ENCODE results near the gene KRTAP5-2. TPM values are rescaled to one million over a fixed set of nuclear protein-coding genes. Genes with fewer than 3 reads are reported as not detected.
"Not testable (repeated sequence)": the region's sequence is repeated elsewhere in the genome, so short reads cannot be mapped to it uniquely, and the experiment has no call there.

The KRTAP5-2 gene
- total RNA-seq, 1 donor from 2014 or later = not detected

GRCh38 chr11:1628506-1629325 is 30.6 kb upstream of the KRTAP5-2 start:
- DNase-seq (ENCODE audit: low spot score) = peak; percentile 58

GRCh38 chr11:1625541-1625940 is 27.4 kb upstream of the KRTAP5-2 start:
- DNase-seq (ENCODE audit: low spot score) = no peak

DNA sequence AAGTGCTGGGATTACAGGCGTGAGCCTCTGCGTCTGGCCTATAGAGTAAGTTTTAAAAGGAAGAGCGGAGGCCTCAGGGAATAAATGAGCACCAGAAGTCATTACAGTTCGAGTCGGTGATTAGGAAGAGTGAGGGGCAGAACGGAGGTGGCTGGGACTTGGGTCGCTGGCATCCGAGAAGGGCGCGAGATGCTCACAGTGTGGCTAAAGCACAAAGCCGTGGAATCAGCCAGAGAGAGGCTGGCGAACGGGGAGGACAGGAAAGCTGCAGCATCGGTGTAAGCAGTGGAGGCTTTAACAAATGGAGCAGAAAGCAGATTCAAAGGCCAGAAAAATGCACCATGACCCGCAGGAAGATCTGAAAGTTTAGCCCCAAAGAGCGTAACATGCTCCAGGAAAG is 26.5 kb upstream of the KRTAP5-2 start:
- DNase-seq (ENCODE audit: low spot score) = no peak

DNA sequence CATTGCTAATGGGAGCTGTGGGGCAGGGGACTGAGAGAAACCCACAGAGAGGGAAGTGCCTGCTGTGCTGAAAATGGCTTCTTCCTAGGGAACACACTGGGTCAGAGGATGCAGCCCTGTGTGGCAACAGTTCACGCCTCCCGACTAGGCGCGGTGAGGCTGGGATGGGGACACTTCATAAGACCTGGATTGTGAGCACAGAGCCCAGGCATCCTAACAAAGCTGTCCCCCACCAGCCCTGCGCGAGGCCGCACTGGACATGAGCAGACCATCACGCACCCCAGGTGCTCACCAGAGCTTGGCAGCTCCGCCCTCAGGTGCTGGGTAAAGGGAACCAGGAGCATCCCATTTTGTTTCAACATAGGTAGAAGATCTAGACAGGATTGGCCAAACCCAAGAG is 25.6 kb upstream of the KRTAP5-2 start:
- DNase-seq (ENCODE audit: low spot score) = no peak

- DNase-seq (ENCODE audit: low spot score) = no peak
Observed at GRCh38 chr11:1622086-1622485, 24.0 kb upstream of the KRTAP5-2 start, which contains the start of gene KRTAP5-4. TSS of gene KRTAP5-4 (minus strand) at chr11:1622138. CDS start at chr11:1622093, 45 bp downstream.

GRCh38 chr11:1619449-1619848 is 21.4 kb upstream of the KRTAP5-2 start:
- DNase-seq (ENCODE audit: low spot score) = no peak

- DNase-seq (ENCODE audit: low spot score) = no peak
Observed at GRCh38 chr11:1618231-1618630, 20.1 kb upstream of the KRTAP5-2 start.

DNA sequence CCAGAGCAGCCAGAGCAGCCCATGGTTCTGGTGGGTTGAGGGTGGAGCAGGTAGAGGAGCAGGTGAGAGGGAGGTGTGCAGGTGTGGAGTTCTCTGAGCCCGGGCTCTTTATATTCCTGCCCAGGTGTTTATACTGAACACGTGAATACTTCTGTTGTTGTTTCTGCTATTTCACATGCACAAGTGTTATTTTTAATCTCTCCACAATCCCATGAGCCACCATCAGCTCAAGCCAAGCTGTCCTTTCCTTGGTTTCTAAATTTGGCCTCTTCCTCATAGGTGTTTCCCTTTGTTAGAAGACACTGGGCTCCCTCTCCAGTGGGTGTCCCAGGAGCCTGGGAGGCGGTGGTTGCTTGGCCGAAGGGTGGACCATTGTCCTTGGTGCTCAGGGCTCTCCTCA is 10.3 kb upstream of the KRTAP5-2 start, which contains the start of gene KRTAP5-3:
Gene KRTAP5-3, minus strand, starts transcription at position 101 of the 400 bp plus-strand sequence. Its CDS starts 78 bp downstream, at position 23.
- no peak for DNase-seq (ENCODE audit: low spot score)

- DNase-seq (ENCODE audit: low spot score) = not testable (repeated sequence)
Observed at GRCh38 chr11:1607901-1608300, 9.8 kb upstream of the KRTAP5-2 start.

DNA sequence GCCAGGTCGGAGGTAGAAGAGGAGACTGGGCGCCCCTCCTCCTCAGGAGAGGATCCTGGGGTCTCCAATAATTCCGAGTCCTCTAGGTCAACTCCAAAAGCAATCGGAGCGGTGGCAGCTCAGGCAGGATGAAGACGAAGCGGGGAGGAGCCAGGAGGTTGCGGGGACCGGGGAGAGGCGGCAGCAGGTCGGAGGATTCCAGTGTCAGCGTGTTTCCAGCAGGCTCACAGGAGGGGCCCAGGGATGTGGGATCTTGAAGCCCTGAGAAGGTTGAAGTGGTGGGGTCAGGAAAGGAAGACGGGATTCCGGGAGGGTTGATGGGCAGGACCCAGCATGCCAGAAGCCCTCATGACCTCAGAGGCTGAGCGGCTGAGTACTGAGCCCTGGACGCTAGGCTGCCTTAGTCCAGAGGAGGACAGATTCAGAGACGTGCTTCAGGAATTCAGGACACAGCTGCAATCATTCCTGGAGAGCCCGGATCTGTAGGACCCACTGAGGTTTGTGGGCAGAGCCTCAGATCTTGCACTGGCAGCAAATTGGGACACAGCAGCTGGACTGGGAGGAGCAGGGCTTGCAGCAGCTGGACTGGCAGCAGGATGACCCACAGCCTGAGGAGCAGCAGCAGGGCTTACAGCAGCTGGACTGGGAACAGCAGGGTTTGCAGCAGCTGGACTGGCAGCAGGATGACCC is 9.2 kb upstream of the KRTAP5-2 start:
- DNase-seq (ENCODE audit: low spot score) = not testable (repeated sequence)

DNA sequence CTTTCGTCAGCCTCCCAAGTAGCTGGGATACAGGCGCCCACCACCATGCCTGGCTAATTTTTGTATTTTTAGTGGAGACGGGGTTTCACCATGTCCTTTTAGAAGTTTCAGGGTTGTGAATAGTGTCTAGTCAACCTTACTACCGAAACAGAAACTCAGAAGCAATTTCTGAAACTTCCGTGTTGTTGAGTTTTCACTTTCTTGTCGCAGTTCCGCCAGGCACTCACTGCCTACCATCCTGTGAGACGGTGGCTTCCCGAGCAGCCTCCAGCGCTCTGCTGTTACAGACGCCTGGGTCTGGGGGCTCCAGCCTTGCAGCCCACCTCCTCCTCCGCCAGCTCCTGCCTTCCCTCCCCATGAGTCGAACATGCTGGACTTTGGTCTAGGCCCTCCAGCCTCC is 7.8 kb upstream of the KRTAP5-2 start:
- not testable (repeated sequence) for DNase-seq (ENCODE audit: low spot score)

DNA sequence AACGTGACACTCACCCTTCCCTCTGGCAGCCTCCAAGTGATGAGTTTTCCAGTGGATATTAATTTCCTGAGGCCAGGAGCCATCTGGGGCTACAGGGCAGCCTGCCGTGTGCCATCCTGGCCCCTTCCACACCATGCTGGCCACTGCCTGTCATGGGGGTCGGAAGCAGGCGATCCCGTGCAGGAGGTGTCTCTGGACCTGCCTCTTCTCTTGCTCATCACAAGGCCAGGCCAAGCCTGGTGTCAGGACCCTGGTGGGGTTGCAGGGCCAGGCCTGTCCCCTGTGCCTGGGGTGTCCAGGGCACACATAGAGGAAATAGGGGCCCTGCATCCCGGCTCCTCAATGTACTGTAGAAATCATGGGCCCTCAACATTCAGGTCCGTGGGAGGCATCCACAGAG is 6.6 kb upstream of the KRTAP5-2 start:
- DNase-seq (ENCODE audit: low spot score) = no peak

DNA sequence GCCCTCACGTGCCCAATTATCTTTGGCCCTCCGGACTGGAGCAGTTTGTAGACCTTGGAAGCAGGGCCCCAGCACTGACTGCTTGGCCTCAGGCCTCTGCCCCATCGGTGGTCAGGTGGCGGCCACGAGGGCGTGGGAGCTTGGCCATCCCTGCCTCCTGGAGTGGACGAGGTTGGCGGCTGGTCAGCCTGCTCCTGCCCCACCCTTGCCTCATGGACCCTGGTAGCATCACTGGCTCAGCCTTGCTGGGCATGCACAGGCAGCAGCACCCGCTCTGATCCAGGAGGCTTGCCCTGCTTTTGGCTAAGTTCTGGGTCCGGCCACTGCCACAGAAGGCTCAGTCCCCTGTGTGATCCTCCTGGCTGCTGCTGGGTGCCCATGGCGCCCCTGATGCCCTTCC is 6.1 kb upstream of the KRTAP5-2 start:
- no peak for DNase-seq (ENCODE audit: low spot score)

- no peak for DNase-seq (ENCODE audit: low spot score)
Observed at GRCh38 chr11:1603629-1604028, 5.5 kb upstream of the KRTAP5-2 start.

DNA sequence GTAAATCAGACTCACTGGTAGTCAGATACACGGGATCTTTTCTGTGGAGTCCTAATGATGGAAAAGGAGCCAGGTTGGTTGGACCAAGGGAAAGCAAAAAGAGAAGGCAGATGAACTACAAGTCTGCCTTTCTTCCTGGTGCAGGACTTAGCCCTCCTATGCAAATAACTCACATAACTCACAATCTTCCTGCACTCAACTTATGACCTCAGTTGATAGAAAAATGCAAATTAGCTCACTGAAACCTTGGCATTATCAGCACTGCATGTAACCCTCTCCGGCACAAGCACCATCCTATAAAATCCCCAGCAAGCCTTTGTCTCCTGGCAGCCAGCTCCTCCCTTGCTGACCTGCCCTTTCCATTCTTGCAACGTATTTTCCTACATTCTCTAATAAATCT is 3.6 kb upstream of the KRTAP5-2 start:
- not testable (repeated sequence) for DNase-seq (ENCODE audit: low spot score)

DNA sequence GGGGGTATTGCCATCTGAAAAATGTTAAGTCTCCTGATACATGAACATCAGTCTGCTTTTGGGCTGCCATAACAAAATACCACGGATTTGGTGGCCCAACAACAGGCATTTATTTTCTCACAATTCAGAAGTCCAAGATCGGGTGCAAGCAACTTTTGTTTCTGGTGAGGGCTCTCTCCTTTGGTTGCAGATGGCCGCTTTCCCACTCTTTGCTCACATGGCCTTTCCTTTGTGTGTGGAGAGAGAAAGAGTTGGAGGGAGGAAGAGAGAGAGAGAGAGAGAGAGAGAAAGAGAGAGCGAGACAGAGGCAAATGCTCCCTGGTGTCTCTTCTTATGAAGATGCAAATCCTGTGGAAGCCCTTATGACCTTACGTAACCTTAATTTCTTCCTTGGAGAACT is 2.5 kb upstream of the KRTAP5-2 start:
- no peak for DNase-seq (ENCODE audit: low spot score)

DNA sequence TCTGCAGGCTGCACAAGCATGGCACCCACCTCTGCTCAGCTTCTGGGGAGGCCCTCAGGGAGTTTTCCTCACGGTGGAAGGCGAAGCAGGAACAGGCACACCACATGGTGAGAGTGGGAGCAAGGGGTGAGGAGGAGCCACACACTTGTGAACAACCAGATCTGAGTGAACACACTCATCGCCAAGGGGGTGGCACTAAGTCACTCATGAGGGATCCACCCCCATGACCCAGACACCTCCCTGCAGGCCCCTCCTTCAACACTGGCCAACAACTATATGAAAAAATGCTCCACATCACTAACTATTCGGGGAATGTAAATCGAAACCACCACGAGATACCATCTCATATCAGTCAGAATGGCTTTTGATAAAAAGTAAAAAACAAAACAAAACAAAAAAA is 722 bp upstream of the KRTAP5-2 start:
- DNase-seq (ENCODE audit: low spot score) = no peak

DNA sequence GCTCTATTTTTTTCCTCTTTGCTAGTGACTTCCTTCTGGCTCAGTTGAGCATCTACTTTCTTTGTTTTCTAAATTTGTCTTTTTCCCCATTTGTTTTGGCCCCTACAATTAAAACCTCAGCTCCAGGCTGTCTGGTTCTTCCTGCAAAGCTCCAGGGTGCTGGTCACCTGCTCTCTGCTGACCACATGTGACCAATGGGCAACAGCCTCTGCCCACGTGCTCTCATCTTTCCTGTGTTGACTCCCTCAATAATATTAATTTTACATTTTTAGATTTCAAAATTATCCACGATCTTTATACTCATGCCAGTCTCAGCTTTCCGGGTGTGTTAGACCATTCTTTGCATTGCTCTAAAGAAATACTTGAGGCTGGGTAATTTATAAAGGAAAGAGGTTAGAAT is 312 bp upstream of the KRTAP5-2 start:
- not testable (repeated sequence) for DNase-seq (ENCODE audit: low spot score)

DNA sequence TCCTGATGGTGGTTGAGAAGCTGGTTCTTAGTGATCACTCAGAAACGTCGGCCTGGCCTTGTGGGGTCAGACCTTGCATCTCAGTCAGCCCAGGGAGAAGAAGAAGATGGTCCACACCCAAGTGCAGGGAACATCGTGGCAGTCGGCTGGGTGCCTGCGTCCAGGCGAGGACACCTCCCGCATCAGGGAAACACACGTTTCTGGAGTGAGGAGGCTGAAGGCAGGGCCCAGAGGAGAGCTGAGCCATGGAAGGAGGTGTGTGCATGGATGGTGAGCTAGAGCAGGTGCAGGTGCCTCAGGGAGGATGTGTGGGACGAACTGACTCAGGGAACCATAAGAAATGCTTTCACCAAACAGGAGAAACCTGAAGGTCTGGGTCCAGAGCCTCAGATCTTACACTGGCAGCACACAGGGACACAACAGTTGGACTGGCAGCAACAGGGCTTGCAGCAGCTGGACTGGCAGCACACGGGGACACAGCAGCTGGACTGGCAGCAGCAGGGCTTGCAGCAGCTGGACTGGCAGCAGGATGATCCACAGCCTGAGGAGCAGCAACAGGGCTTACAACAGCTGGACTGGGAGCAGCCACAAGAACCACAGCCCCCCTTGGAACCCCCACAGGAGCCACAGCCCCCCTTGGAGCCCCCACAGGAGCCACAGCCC is 632 bp downstream of the KRTAP5-2 start:
- no peak for DNase-seq (ENCODE audit: low spot score)

GRCh38 chr11:1596576-1597121 is 1.4 kb downstream of the KRTAP5-2 start:
- DNase-seq (ENCODE audit: low spot score) = not testable (repeated sequence)

GRCh38 chr11:1595994-1596575 is 2.0 kb downstream of the KRTAP5-2 start:
- DNase-seq (ENCODE audit: low spot score) = not testable (repeated sequence)

DNA sequence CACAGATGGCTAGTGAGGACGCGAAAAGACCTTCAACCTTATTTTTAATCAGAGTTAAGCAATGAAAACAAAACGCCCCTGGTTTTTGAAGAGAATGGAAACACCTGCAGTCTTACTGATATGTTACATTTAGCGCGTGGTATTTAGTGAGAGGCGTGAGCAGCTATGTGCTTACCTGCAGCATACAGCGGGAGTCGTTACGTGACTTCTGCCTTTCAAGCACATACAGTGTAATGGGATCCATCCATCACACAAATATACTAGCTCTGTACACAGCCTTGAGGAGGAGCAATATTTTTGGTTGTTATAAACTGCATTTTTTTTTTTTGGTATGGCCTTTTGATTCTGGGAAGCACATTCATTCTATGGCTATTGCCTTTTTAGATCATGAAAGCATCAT is 5.5 kb downstream of the KRTAP5-2 start:
- DNase-seq (ENCODE audit: low spot score) = no peak
